ENCODE measurements around the gene DGKA. TPM values are rescaled to one million over a fixed set of nuclear protein-coding genes. Genes with fewer than 3 reads are reported as not detected.
A peak's percentile ranks its signal among the peaks of the same experiment; 100 is the strongest.

DGKA gene
- total and polyA plus RNA-seq, 2 experiments from 2014 or later, result 16.1 to 24.6 TPM

DNA sequence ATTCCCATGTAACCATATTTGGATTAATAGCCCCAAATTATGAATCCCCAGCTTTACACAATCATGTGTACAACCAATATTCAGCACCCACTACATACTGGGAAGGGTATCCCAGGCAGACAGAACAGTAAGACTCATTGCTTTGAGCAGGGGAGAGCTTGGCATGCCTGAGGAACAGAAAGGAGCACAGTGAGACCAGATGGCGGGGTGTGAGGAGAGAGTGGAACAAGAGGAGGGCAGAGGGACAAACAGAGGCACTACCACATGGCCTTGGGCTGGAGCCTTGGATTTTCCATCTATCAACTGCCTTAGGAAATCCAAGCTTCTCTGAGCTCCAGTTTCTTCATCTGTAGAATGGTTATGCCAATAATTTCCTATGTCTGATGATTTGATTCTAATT, 3.8 kb downstream of the DGKA start:
- no peak overlapping the region for H3K27ac Mint-ChIP-seq
- H3K4me2 ChIP-seq, result no peak overlapping the region
- no peak overlapping the region for H3K4me3 ChIP-seq
- H3K36me3 Mint-ChIP-seq (ENCODE audit: low read depth), result no peaks in the 10 kb centered on the region; the same call in 2 of the 3 replicates
- DNase-seq (ENCODE audit: low spot score) (no peak), ATAC-seq (no peak)
- TF ChIP-seq STAT1 (IDR thresholded peaks at IDR 0.05; ENCODE audit: unreplicated experiment), result no peak
- TF ChIP-seq, protein P1, sequence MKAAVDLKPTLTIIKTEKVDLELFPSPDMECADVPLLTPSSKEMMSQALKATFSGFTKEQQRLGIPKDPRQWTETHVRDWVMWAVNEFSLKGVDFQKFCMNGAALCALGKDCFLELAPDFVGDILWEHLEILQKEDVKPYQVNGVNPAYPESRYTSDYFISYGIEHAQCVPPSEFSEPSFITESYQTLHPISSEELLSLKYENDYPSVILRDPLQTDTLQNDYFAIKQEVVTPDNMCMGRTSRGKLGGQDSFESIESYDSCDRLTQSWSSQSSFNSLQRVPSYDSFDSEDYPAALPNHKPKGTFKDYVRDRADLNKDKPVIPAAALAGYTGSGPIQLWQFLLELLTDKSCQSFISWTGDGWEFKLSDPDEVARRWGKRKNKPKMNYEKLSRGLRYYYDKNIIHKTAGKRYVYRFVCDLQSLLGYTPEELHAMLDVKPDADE (IDR thresholded peaks at IDR 0.05), result no peak
- no peaks in the 10 kb centered on the region for H3K79me2 ChIP-seq (replicated peaks; ENCODE audit: insufficient read depth)
- H3K4me3 Mint-ChIP-seq, result no peak overlapping the region
- no peaks in the 10 kb centered on the region for H3K9me3 Mint-ChIP-seq
- H3K36me3 ChIP-seq (ENCODE audit: insufficient read depth), result no peaks in the 10 kb centered on the region
- peaks cover 31% of the 10 kb centered on the region for H3K4me1 ChIP-seq (ENCODE audit: insufficient read depth)
- no peak overlapping the region for H2AFZ ChIP-seq
- peaks cover 43% of the 10 kb centered on the region for H3K27me3 ChIP-seq (ENCODE audit: insufficient read depth)
- peaks cover 23% of the 10 kb centered on the region for H3K4me1 Mint-ChIP-seq
- no peaks in the 10 kb centered on the region for H4K20me1 ChIP-seq (replicated peaks; ENCODE audit: insufficient read depth)
- H3F3A ChIP-seq (replicated peaks; ENCODE audit: low read depth), result no peaks in the 10 kb centered on the region
- H3K27ac ChIP-seq (ENCODE audit: low read depth), result no peak overlapping the region
- H3K9me2 ChIP-seq (ENCODE audit: insufficient read depth), result no peaks in the 10 kb centered on the region
- peaks cover 31% of the 10 kb centered on the region for H3K27me3 Mint-ChIP-seq (ENCODE audit: insufficient read depth, low read depth, poor library complexity)

DNA sequence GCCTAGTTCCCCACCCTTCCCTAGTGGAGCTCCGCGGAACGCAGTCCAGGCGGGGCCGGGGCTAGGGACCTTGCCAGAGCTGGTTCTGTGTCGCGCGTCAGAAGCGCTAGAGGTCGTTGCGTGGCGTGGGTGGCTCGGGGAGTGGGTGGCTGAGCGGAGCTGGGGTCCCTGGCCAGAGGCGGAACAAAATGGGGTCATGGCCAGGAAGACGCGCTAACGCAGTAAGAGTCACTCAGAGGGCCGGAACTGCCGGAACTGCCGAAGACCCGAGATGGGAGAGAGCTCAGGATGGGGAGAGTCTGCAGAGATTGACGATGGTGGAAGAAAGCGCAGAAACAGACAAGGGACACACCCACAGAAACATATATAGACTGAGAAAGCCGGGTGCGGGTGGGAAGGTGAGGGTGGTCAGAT, 4.8 kb downstream of the DGKA start:
- Histone ChIP-seq H3K4me1 (ENCODE audit: insufficient read depth) (peaks cover 24% of the 10 kb centered on the region), H3F3A (replicated peaks; ENCODE audit: low read depth) (no peaks in the 10 kb centered on the region), H4K20me1 (replicated peaks; ENCODE audit: insufficient read depth) (no peaks in the 10 kb centered on the region), H3K27ac (ENCODE audit: low read depth) (no peak overlapping the region), H3K79me2 (replicated peaks; ENCODE audit: insufficient read depth) (no peaks in the 10 kb centered on the region), H3K4me2 (peak overlapping the region; percentile 86), H3K27me3 (ENCODE audit: insufficient read depth) (peaks cover 43% of the 10 kb centered on the region), H3K36me3 (ENCODE audit: insufficient read depth) (no peaks in the 10 kb centered on the region), H3K9me2 (ENCODE audit: insufficient read depth) (no peaks in the 10 kb centered on the region), H3K4me3 (peak overlapping the region; percentile 67), H2AFZ (peak overlapping the region; percentile 95)
- ATAC-seq, result peak; percentile 7
- H3K27ac Mint-ChIP-seq, result no peak overlapping the region
- H3K36me3 Mint-ChIP-seq (ENCODE audit: low read depth), result no peaks in the 10 kb centered on the region
- H3K27me3 Mint-ChIP-seq (ENCODE audit: insufficient read depth, low read depth, poor library complexity), result peaks cover 33% of the 10 kb centered on the region
- DNase-seq (ENCODE audit: low spot score), result peak; percentile 54
- peaks cover 22% of the 10 kb centered on the region for H3K4me1 Mint-ChIP-seq
- H3K9me3 Mint-ChIP-seq, result no peaks in the 10 kb centered on the region
- peak overlapping the region; percentile 59; the same call in 2 of the 3 replicates for H3K4me3 Mint-ChIP-seq
- TF ChIP-seq, protein P2, sequence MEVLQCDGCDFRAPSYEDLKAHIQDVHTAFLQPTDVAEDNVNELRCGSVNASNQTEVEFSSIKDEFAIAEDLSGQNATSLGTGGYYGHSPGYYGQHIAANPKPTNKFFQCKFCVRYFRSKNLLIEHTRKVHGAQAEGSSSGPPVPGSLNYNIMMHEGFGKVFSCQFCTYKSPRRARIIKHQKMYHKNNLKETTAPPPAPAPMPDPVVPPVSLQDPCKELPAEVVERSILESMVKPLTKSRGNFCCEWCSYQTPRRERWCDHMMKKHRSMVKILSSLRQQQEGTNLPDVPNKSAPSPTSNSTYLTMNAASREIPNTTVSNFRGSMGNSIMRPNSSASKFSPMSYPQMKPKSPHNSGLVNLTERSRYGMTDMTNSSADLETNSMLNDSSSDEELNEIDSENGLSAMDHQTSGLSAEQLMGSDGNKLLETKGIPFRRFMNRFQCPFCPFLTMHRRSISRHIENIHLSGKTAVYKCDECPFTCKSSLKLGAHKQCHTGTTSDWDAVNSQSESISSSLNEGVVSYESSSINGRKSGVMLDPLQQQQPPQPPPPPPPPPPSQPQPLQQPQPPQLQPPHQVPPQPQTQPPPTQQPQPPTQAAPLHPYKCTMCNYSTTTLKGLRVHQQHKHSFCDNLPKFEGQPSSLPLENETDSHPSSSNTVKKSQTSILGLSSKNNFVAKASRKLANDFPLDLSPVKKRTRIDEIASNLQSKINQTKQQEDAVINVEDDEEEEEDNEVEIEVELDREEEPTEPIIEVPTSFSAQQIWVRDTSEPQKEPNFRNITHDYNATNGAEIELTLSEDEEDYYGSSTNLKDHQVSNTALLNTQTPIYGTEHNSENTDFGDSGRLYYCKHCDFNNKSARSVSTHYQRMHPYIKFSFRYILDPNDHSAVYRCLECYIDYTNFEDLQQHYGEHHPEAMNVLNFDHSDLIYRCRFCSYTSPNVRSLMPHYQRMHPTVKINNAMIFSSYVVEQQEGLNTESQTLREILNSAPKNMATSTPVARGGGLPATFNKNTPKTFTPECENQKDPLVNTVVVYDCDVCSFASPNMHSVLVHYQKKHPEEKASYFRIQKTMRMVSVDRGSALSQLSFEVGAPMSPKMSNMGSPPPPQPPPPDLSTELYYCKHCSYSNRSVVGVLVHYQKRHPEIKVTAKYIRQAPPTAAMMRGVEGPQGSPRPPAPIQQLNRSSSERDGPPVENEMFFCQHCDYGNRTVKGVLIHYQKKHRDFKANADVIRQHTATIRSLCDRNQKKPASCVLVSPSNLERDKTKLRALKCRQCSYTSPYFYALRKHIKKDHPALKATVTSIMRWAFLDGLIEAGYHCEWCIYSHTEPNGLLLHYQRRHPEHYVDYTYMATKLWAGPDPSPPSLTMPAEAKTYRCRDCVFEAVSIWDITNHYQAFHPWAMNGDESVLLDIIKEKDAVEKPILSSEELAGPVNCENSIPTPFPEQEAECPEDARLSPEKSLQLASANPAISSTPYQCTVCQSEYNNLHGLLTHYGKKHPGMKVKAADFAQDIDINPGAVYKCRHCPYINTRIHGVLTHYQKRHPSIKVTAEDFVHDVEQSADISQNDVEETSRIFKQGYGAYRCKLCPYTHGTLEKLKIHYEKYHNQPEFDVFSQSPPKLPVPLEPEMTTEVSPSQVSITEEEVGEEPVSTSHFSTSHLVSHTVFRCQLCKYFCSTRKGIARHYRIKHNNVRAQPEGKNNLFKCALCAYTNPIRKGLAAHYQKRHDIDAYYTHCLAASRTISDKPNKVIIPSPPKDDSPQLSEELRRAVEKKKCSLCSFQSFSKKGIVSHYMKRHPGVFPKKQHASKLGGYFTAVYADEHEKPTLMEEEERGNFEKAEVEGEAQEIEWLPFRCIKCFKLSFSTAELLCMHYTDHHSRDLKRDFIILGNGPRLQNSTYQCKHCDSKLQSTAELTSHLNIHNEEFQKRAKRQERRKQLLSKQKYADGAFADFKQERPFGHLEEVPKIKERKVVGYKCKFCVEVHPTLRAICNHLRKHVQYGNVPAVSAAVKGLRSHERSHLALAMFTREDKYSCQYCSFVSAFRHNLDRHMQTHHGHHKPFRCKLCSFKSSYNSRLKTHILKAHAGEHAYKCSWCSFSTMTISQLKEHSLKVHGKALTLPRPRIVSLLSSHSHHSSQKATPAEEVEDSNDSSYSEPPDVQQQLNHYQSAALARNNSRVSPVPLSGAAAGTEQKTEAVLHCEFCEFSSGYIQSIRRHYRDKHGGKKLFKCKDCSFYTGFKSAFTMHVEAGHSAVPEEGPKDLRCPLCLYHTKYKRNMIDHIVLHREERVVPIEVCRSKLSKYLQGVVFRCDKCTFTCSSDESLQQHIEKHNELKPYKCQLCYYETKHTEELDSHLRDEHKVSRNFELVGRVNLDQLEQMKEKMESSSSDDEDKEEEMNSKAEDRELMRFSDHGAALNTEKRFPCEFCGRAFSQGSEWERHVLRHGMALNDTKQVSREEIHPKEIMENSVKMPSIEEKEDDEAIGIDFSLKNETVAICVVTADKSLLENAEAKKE (CRISPR knock-in tag; IDR thresholded peaks at IDR 0.05), result no peak
- TF ChIP-seq, protein P3, sequence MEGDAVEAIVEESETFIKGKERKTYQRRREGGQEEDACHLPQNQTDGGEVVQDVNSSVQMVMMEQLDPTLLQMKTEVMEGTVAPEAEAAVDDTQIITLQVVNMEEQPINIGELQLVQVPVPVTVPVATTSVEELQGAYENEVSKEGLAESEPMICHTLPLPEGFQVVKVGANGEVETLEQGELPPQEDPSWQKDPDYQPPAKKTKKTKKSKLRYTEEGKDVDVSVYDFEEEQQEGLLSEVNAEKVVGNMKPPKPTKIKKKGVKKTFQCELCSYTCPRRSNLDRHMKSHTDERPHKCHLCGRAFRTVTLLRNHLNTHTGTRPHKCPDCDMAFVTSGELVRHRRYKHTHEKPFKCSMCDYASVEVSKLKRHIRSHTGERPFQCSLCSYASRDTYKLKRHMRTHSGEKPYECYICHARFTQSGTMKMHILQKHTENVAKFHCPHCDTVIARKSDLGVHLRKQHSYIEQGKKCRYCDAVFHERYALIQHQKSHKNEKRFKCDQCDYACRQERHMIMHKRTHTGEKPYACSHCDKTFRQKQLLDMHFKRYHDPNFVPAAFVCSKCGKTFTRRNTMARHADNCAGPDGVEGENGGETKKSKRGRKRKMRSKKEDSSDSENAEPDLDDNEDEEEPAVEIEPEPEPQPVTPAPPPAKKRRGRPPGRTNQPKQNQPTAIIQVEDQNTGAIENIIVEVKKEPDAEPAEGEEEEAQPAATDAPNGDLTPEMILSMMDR (conservative IDR thresholded peaks at IDR 0.05; ENCODE audit: low read depth in 2 of 2), result no peak
- TF ChIP-seq EZH2phosphoT487 (IDR thresholded peaks at IDR 0.05; ENCODE audit: unreplicated experiment) (no peak), JUNB (IDR thresholded peaks at IDR 0.05; ENCODE audit: unreplicated experiment) (no peak), EZH2 (IDR thresholded peaks at IDR 0.05; ENCODE audit: low read depth, unreplicated experiment) (no peak), CREB1 (CRISPR knock-in tag; IDR thresholded peaks at IDR 0.05; ENCODE audit: low read depth) (no peak)
- TF ChIP-seq, protein P1 (IDR thresholded peaks at IDR 0.05), result no peak

All from GM23338 (cell line).